ENCODE measurements around the gene UGP2. TPM values are rescaled to one million over a fixed set of nuclear protein-coding genes. Genes with fewer than 3 reads are reported as not detected.
"Not testable (repeated sequence)": the region's sequence is repeated elsewhere in the genome, so short reads cannot be mapped to it uniquely, and the experiment has no call there.

The UGP2 gene
- total RNA-seq, 4 donors from 2014 or later = 62.3 to 352 (median 235) TPM

GRCh38 chr2:63801455-63801854 lies 40.2 kb upstream of the UGP2 start:
- WGBS, 2 donors (ENCODE audit: low coverage in 1 of 2) = 81 to 92% methylated on average over 4 to 6 of the region's 6 CpGs
- intact Hi-C loops (cut with DNase I; ENCODE audit: low total_unique reads) = no loop called here
- H3K36me3 ChIP-seq = no peaks in the 10 kb centered on the region
- no peak for TF ChIP-seq POLR2AphosphoS5 (IDR thresholded peaks at IDR 0.05)
- no peak for TF ChIP-seq CTCF (IDR thresholded peaks at IDR 0.05)
- TF ChIP-seq EP300 (IDR thresholded peaks at IDR 0.05; ENCODE audit: low read depth) = no peak
- TF ChIP-seq POLR2A (IDR thresholded peaks at IDR 0.05) = no peak
- no peaks in the 10 kb centered on the region for H3K27me3 ChIP-seq
- H3K4me3 ChIP-seq = no peak overlapping the region
- in situ Hi-C loops (cut with MboI; ENCODE audit: low pct_ligation_motif_present in 1 of 4, low pct_unique_long_range_greater_than_20kb in 1 of 4, low sequenced_read_pairs in 3 of 4) = no loop called here
- H3K4me1 ChIP-seq = no peaks in the 10 kb centered on the region
- no peak for DNase-seq
- peaks cover 0 to 1% of the 10 kb centered on the region in 2 donors for H3K9me3 ChIP-seq
- H3K27ac ChIP-seq = no peak overlapping the region

DNA sequence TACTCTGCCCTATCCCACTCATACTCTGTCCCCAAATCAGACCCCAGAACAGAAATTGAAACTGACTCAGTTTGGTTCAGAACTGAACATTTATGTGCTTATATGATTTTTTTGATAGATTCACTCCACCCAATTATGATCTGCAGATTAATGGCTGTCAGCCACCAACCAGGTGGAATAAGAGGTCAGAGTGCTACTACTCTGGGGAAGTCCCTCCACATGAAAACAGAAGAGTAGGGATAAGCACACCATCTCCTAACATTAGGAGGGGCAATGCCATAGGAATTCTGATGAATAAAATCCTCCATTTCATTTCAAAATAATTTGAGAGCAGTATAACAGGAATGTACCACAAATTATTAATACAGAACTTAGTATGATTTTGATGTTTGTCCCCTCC lies 36.3 kb upstream of the UGP2 start:
- Histone ChIP-seq H3K36me3 (no peaks in the 10 kb centered on the region), H3K27me3 (no peaks in the 10 kb centered on the region), H3K9me3 (peaks cover 0 to 3% of the 10 kb centered on the region in 2 donors), H3K4me1 (no peaks in the 10 kb centered on the region), H3K4me3 (no peak overlapping the region), H3K27ac (no peak overlapping the region)
- DNase-seq = no peak
- TF ChIP-seq POLR2A (IDR thresholded peaks at IDR 0.05) (no peak), CTCF (IDR thresholded peaks at IDR 0.05) (no peak), POLR2AphosphoS5 (IDR thresholded peaks at IDR 0.05) (no peak), EP300 (IDR thresholded peaks at IDR 0.05; ENCODE audit: low read depth) (no peak)
- in situ Hi-C loops (cut with MboI; ENCODE audit: low pct_ligation_motif_present in 1 of 4, low pct_unique_long_range_greater_than_20kb in 1 of 4, low sequenced_read_pairs in 3 of 4) = no loop called here
- intact Hi-C loops (cut with DNase I; ENCODE audit: low total_unique reads) = no loop called here

- in situ Hi-C loops (cut with MboI; ENCODE audit: low pct_ligation_motif_present in 1 of 4, low pct_unique_long_range_greater_than_20kb in 1 of 4, low sequenced_read_pairs in 3 of 4); DNase-seq; H3K9me3 ChIP-seq; intact Hi-C loops (cut with DNase I; ENCODE audit: low total_unique reads); H3K27ac ChIP-seq; H3K4me3 ChIP-seq; H3K4me1 ChIP-seq; H3K36me3 ChIP-seq; H3K27me3 ChIP-seq: not testable (repeated sequence)
- WGBS, 2 donors (ENCODE audit: low coverage in 1 of 2) = 74 to 89% methylated on average over 1 to 6 of the region's 6 CpGs
Observed at GRCh38 chr2:63808036-63808435, 33.7 kb upstream of the UGP2 start.

DNA sequence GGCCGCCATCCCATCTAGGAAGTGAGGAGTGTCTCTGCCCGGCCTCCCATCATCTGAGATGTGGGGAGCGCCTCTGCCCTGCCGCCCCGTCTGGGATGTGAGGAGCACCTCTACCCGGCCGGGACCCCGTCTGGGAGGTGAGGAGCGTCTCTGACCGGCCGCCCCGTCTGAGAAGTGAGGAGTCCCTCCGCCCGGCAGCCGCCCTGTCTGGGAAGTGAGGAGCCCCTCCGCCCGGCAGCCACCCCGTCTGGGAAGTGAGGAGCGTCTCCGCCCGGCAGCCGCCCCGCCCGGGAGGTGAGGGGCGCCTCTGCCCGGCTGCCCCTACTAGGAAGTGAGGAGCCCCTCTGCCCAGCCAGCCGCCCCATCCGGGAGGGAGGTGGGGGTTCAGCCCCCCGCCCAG lies 32.8 kb upstream of the UGP2 start:
- in situ Hi-C loops (cut with MboI; ENCODE audit: low pct_ligation_motif_present in 1 of 4, low pct_unique_long_range_greater_than_20kb in 1 of 4, low sequenced_read_pairs in 3 of 4); H3K27ac ChIP-seq; intact Hi-C loops (cut with DNase I; ENCODE audit: low total_unique reads); H3K27me3 ChIP-seq; H3K4me3 ChIP-seq; H3K4me1 ChIP-seq; H3K36me3 ChIP-seq; H3K9me3 ChIP-seq; DNase-seq: not testable (repeated sequence)
- WGBS, 2 donors (ENCODE audit: low coverage in 1 of 2) = 98% methylated on average over 7 of the region's 29 CpGs; no CpG with 5 or more reads in 1 of the 2 donors

- Histone ChIP-seq H3K4me3 (no peak overlapping the region), H3K9me3 (peaks cover 0 to 3% of the 10 kb centered on the region in 2 donors), H3K4me1 (peaks cover 0 to 5% (median 2%) of the 10 kb centered on the region in 4 donors), H3K36me3 (no peaks in the 10 kb centered on the region), H3K27me3 (no peaks in the 10 kb centered on the region), H3K27ac (peak overlapping the region in 3 of 4 donors; percentile 11 to 50 (median 30))
- no peak for DNase-seq
- peak in 2 of 3 donors; percentile 29 to 62 for TF ChIP-seq POLR2AphosphoS5 (IDR thresholded peaks at IDR 0.05)
- TF ChIP-seq EP300 (IDR thresholded peaks at IDR 0.05; ENCODE audit: low read depth) = no peak
- TF ChIP-seq POLR2A (IDR thresholded peaks at IDR 0.05) = peak; percentile 35
- intact Hi-C loops (cut with DNase I; ENCODE audit: low total_unique reads) = no loop called here
- in situ Hi-C loops (cut with MboI; ENCODE audit: low pct_ligation_motif_present in 1 of 4, low pct_unique_long_range_greater_than_20kb in 1 of 4, low sequenced_read_pairs in 3 of 4) = no loop called here
- WGBS, 2 donors (ENCODE audit: low coverage in 1 of 2) = 77 to 94% methylated on average over 2 to 3 of the region's 3 CpGs
Observed at GRCh38 chr2:63811063-63811462, 30.6 kb upstream of the UGP2 start.

DNA sequence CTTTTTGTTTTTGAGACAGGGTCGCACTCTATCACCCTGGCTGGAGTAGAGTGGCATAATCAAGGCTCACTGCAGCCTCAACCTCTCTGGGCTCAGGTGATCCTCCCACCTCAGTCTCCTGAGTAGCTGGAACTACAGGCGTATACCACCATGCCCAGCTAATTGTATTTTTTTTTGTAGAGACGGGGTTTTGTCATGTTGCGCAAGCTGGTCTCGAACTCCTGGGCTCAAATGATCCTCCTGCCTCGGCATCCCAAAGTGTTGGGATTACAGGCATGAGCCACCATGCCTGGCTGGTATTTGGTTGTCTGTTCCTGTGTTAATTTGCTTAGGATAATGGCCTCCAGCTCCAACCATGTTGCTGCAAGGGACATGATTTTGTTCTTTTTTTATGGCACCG lies 29.8 kb upstream of the UGP2 start:
- H3K9me3 ChIP-seq; H3K4me1 ChIP-seq; H3K27me3 ChIP-seq; DNase-seq; H3K36me3 ChIP-seq; in situ Hi-C loops (cut with MboI; ENCODE audit: low pct_ligation_motif_present in 1 of 4, low pct_unique_long_range_greater_than_20kb in 1 of 4, low sequenced_read_pairs in 3 of 4); H3K4me3 ChIP-seq; intact Hi-C loops (cut with DNase I; ENCODE audit: low total_unique reads): not testable (repeated sequence)
- 94% methylated on average over 2 to 7 of the region's 7 CpGs for WGBS, 2 donors (ENCODE audit: low coverage in 1 of 2)
- peak overlapping the region in 3 of 4 donors; percentile 11 to 48 (median 30) for H3K27ac ChIP-seq

All from transverse colon (tissue), 4 donors.